GM18498 (cell line): ENCODE results near the gene EIF5AL1.
"Not testable (repeated sequence)": the region's sequence is repeated elsewhere in the genome, so short reads cannot be mapped to it uniquely, and the experiment has no call there.

Source experiments
- ATAC-seq: cut with Tn5 transposase; IDR thresholded peaks from one replicate; pipeline ENCODE4 v1.9.1; 2021; ENCODE audit warnings: mild to moderate bottlenecking, moderate library complexity; ENCODE audit not compliant: unreplicated experiment

EIF5AL1 gene

GRCh38 chr10:79555354-79556309 lies 43.3 kb downstream of the EIF5AL1 start:
- ATAC-seq: no peak

- ATAC-seq: not testable (repeated sequence)
Measured at GRCh38 chr10:79556961-79557360, 44.6 kb downstream of the EIF5AL1 start.

GRCh38 chr10:79559726-79560125 lies 47.4 kb downstream of the EIF5AL1 start:
- ATAC-seq: no peak

DNA sequence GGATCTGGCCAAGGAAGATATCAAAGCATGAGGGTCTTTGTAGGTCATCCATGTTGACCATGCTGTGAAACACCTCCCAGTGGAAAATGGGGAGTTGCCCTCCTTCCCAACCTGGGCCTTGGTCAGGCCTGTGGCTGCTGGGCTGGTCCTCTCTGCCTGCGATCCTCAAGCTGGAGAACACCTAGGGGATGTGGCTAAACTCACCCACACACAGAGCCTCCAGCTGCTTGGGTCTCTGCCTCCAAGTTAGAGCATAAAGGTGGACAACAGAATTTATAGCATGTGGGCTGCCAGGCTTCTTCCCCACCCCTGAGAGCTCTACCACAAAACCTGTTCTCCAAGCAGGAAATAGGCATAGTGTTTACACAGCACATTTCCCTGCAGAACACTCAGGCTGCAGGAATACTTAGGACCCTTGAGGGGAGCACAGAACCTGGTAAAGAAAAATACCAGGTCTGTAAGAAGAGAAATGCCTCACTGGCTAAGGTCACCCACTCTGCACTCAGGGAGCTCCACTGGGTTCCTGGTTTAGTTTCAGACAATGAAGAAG lies 47.9 kb downstream of the EIF5AL1 start, which contains the start of gene SFTPA2:
TSS of gene SFTPA2 (minus strand) at position 248 of the 550 bp plus-strand sequence. CDS start 924 bp downstream, outside the sequence.
- ATAC-seq: no peak

- no peak for ATAC-seq
Measured at GRCh38 chr10:79561257-79561656, 48.9 kb downstream of the EIF5AL1 start.

DNA sequence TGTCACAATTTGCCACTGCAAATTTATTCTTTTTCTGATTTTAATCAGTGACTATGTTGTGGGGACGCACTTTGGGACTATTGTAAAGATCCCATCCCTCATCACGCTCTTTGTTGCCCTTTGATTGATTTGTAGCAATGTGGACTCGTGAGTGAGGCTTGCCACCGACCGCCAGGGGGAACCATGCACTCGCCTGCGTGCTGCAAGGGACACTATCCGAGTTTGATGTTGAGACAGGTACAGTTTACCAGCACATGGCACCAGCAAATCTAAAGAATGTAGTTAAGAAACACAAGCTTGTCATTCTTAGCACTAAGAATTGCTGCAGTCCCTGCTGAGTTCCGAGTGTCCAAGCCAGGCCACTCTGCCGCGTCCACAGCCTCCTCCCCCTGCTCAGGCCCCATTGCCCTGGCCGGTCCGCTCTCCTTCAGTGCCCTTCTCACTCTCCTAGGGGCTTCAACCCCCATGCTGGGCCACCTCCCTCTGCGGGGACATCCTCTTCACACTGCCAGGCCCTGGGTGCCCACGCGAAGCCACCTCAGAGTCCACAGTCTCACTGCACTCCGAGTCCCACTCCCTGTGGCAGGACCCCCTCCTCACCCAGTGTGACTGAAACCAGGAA lies 49.9 kb downstream of the EIF5AL1 start:
- peak; percentile 74 for ATAC-seq

- ATAC-seq: no peak
Measured at GRCh38 chr10:79563426-79563825, 51.1 kb downstream of the EIF5AL1 start.
